Body of pancreas (tissue), 4 donors: ENCODE results near the gene SLC26A8. TPM values are rescaled to one million over a fixed set of nuclear protein-coding genes. Genes with fewer than 3 reads are reported as not detected.

ENCODE experiments used
- ATAC-seq: fragments of 150-250 bp; one replicate; pipeline ENCODE4 v1.9.1; 2016
- DNase-seq, 4 donors: peaks; one replicate each; pipeline ENCODE4 v3.0.0-alpha.2; 2019
- H3K27ac ChIP-seq, 4 donors: fragments of 200-600 bp; sonication (generic); 1 replicate in 3 of 4; 2 replicates in 1 of 4; pipeline versions ENCODE4 v1.5.1 to v1.6.1; 2016 to 2019; ENCODE audit warnings: mild to moderate bottlenecking in 1 of 4, mixed read lengths in 1 of 4, moderate library complexity in 1 of 4
- H3K27me3 ChIP-seq, 2 donors: fragments of 200-600 bp; sonication (generic); one replicate each; pipeline ENCODE4 v1.6.0; 2016; ENCODE audit warnings: mild to moderate bottlenecking in 1 of 2
- H3K36me3 ChIP-seq, 2 donors: fragments of 200-600 bp; sonication (generic); replicated peaks in 1 of 2; 2 replicates each; pipeline ENCODE4 v1.5.1; 2016; ENCODE audit warnings: low read depth in 2 of 2; ENCODE audit not compliant: insufficient read depth in 1 of 2
- H3K4me1 ChIP-seq: fragments of 200-600 bp; sonication (generic); one replicate; pipeline ENCODE4 v1.6.0; 2016
- H3K4me3 ChIP-seq, 2 donors: fragments of 200-600 bp; sonication (generic); 1 replicate in 1 of 2; 2 replicates in 1 of 2; pipeline ENCODE4 v1.5.1; 2016 to 2019
- H3K9me3 ChIP-seq, 3 donors: fragments of 200-600 bp; sonication (generic); 1 replicate in 2 of 3; 2 replicates in 1 of 3; pipeline ENCODE4 v1.5.1; 2016
- POLR2A ChIP-seq, 3 donors: fragments of 450-650 bp; IDR thresholded peaks; one replicate each; pipeline ENCODE4 v1.6.1; 2016; ENCODE audit warnings: antibody characterized with exemption in 3 of 3, mild to moderate bottlenecking in 2 of 3
- WGBS, 2 donors: methylation state at CpG; one replicate each; pipeline ENCODE4 v1.1.5; 2017; 5-methylcytosine and 5-hydroxymethylcytosine counted together
- intact Hi-C: fragments of 100-400 bp; cut with DNase I; formaldehyde crosslinking; loops from one replicate; pipeline ENCODE4 v1.15.1; 2023
- total RNA-seq, 2 donors: library from RNA; depleted of rRNA; stranded (reverse); fragments of >200 nt; gene quantifications; one replicate each; pipeline ENCODE4 v1.1.0, GENCODE V29; 2016
- TF ChIP-seq, protein P1 (sequence below), 7 experiments: fragments of 450-650 bp in 4 of 7; fragments of 200-600 bp in 3 of 7; sonication (generic) in 3 of 7; IDR thresholded peaks; one replicate each; pipeline ENCODE4 v1.5.1; 2016 to 2019; ENCODE audit warnings: antibody characterized with exemption in 7 of 7

Gene SLC26A8, protein sequence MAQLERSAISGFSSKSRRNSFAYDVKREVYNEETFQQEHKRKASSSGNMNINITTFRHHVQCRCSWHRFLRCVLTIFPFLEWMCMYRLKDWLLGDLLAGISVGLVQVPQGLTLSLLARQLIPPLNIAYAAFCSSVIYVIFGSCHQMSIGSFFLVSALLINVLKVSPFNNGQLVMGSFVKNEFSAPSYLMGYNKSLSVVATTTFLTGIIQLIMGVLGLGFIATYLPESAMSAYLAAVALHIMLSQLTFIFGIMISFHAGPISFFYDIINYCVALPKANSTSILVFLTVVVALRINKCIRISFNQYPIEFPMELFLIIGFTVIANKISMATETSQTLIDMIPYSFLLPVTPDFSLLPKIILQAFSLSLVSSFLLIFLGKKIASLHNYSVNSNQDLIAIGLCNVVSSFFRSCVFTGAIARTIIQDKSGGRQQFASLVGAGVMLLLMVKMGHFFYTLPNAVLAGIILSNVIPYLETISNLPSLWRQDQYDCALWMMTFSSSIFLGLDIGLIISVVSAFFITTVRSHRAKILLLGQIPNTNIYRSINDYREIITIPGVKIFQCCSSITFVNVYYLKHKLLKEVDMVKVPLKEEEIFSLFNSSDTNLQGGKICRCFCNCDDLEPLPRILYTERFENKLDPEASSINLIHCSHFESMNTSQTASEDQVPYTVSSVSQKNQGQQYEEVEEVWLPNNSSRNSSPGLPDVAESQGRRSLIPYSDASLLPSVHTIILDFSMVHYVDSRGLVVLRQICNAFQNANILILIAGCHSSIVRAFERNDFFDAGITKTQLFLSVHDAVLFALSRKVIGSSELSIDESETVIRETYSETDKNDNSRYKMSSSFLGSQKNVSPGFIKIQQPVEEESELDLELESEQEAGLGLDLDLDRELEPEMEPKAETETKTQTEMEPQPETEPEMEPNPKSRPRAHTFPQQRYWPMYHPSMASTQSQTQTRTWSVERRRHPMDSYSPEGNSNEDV
- total RNA-seq: not detected

DNA sequence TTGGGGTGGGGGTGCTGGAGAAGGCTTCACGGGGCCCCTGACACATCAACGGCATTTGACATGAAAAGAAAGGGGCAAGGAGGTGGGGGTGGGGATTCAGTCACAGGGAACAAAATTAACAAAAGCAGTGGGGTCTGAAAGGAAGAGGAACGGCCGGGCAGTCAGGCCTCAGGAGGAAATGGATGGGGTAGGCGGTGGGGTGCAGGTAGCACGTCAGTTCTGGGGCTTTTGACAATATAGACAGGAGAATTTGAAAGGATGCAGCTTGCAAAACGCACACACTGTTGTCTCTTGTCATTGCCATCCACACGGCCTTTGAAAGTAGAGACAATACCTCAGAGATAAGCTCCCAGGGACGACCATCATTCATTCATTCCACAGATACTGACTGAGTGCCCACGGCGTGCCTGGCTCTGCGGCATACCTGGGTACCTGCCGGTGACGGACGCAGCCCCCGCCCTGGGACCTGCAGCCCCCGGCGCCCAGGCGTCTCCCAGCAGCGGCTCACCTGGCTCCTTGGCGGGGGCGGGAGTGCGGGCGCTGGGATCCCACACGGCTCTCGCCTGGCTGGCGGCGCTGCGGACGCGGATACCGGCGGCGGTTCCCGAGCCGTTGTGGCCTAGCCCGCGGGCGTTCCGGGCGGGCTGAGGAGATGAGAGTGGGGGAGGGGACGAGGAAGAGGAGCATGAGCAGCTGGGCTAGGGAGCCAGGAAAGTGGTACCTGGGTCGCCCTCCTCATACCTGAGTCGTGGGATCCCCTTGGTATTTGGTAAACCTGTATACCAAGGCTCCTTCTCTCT is at the start of gene SLC26A8:
TSS of gene SLC26A8 (minus strand) at position 646 of the 800 bp plus-strand sequence. CDS start 4,934 bp downstream, outside the sequence.
- intact Hi-C loops: loop anchor here (5.0 kb wide), 1 partner anchor 68 kb away; no protein-coding TSS in a partner anchor
- no peak within 1 kb of the TSS for H3K27ac ChIP-seq
- no peak for DNase-seq
- 28 to 48% methylated on average over 15 to 43 of the region's 44 CpGs for WGBS, 2 donors
- TF ChIP-seq, protein P1, sequence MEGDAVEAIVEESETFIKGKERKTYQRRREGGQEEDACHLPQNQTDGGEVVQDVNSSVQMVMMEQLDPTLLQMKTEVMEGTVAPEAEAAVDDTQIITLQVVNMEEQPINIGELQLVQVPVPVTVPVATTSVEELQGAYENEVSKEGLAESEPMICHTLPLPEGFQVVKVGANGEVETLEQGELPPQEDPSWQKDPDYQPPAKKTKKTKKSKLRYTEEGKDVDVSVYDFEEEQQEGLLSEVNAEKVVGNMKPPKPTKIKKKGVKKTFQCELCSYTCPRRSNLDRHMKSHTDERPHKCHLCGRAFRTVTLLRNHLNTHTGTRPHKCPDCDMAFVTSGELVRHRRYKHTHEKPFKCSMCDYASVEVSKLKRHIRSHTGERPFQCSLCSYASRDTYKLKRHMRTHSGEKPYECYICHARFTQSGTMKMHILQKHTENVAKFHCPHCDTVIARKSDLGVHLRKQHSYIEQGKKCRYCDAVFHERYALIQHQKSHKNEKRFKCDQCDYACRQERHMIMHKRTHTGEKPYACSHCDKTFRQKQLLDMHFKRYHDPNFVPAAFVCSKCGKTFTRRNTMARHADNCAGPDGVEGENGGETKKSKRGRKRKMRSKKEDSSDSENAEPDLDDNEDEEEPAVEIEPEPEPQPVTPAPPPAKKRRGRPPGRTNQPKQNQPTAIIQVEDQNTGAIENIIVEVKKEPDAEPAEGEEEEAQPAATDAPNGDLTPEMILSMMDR (IDR thresholded peaks at IDR 0.05): no peak
- TF ChIP-seq POLR2A (IDR thresholded peaks at IDR 0.05): no peak
- no peaks in the 10 kb centered on the region for H3K4me1 ChIP-seq
- ATAC-seq: no peak
- H3K27me3 ChIP-seq: no peaks in the 10 kb centered on the region
- H3K4me3 ChIP-seq: no peak within 1 kb of the TSS
- no peaks in the 10 kb centered on the region for H3K9me3 ChIP-seq
- no peaks in the 10 kb centered on the region for H3K36me3 ChIP-seq

DNA sequence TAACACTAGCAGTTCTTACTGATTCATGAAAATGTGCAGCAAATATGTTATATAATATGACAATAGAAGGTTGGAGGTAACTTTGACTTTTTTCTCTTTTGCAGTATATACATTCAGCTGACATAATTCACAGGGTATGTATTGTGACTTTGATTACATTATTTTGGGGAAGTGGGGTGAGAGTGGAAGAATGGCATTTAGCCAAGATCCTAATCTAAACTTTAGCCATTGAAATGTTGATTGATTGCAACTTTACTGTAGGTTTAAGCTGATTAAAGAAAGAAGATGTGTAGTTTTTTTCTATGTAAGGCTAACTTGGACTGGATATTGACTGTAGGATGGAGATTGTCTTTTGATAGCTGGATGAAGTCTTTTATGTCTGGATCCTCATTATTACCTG is 49.1 kb upstream of the SLC26A8 start:
- no peak for DNase-seq
- ATAC-seq: no peak
- Histone ChIP-seq H3K27me3 (no peaks in the 10 kb centered on the region), H3K4me1 (peaks cover 18% of the 10 kb centered on the region), H3K27ac (no peak overlapping the region), H3K4me3 (no peak overlapping the region), H3K9me3 (no peaks in the 10 kb centered on the region), H3K36me3 (peaks cover 0 to 4% of the 10 kb centered on the region in 2 donors)
- intact Hi-C loops: no loop called here
- TF ChIP-seq, protein P1 (IDR thresholded peaks at IDR 0.05): no peak
- TF ChIP-seq POLR2A (IDR thresholded peaks at IDR 0.05): no peak

DNA sequence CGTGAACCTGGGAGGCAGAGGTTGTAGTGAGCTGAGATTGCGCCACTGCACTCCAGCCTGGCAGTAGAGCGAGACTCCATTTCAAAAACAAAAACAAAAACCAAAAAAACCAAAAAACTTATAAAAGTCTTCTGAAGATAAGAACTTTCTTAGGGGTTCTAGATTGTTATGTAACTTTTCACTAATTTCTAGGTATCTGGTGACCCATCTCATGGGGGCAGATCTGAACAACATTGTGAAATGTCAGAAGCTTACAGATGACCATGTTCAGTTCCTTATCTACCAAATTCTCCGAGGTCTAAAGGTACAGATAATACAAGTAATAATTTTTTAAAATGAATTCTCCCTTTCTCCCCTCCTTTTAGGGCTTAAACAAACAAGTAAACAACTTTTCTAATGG is 48.2 kb upstream of the SLC26A8 start:
- H3K27ac ChIP-seq: no peak overlapping the region
- H3K4me3 ChIP-seq: no peak overlapping the region
- ATAC-seq (no peak), DNase-seq (no peak)
- peaks cover 26% of the 10 kb centered on the region for H3K4me1 ChIP-seq
- no peaks in the 10 kb centered on the region for H3K36me3 ChIP-seq
- no peaks in the 10 kb centered on the region for H3K9me3 ChIP-seq
- intact Hi-C loops: no loop called here
- H3K27me3 ChIP-seq: no peaks in the 10 kb centered on the region
- TF ChIP-seq, protein P1 (IDR thresholded peaks at IDR 0.05): no peak
- no peak for TF ChIP-seq POLR2A (IDR thresholded peaks at IDR 0.05)
- 77 to 83% methylated on average over 4 of the region's 4 CpGs for WGBS, 2 donors

DNA sequence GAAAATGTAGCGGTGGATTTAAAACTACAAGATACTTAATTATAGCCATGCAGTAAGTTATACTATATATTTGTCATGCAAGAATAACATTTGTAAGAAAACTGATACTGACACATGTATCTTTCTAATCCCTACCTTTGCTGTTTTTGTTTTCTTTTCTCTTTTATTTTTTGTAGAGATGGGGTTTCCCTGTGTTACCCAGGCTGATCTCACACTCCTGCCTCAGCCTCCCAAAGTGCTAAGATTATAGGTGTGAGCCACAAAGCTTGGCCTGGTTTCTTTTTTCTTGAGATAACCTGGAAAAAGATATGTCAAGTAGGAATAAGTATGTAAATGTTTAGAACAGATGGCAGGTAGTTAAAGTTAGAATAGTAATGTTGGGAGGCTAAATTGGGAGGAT is 47.3 kb upstream of the SLC26A8 start:
- Histone ChIP-seq H3K9me3 (no peaks in the 10 kb centered on the region), H3K27ac (no peak overlapping the region), H3K36me3 (no peaks in the 10 kb centered on the region), H3K4me3 (no peak overlapping the region), H3K4me1 (peaks cover 36% of the 10 kb centered on the region), H3K27me3 (no peaks in the 10 kb centered on the region)
- DNase-seq (no peak), ATAC-seq (no peak)
- 100% methylated on average over 1 of the region's 1 CpG for WGBS, 2 donors
- no peak for TF ChIP-seq POLR2A (IDR thresholded peaks at IDR 0.05)
- TF ChIP-seq, protein P1 (IDR thresholded peaks at IDR 0.05): no peak
- intact Hi-C loops: no loop called here
